Measurements from ENCODE around the gene MYH7.

Gene MYH7

GRCh38 chr14:23439107-23439835 is 3.8 kb upstream of the MYH7 start:
- Mint-ChIP-seq H3K36me3 (no peaks in the 10 kb centered on the region), H3K4me3 (no peak overlapping the region), H3K9me3 (no peaks in the 10 kb centered on the region), H3K27me3 (peaks cover 46% of the 10 kb centered on the region), H3K4me1 (no peaks in the 10 kb centered on the region), H3K27ac (no peak overlapping the region)
- peak; percentile 4 for ATAC-seq

DNA sequence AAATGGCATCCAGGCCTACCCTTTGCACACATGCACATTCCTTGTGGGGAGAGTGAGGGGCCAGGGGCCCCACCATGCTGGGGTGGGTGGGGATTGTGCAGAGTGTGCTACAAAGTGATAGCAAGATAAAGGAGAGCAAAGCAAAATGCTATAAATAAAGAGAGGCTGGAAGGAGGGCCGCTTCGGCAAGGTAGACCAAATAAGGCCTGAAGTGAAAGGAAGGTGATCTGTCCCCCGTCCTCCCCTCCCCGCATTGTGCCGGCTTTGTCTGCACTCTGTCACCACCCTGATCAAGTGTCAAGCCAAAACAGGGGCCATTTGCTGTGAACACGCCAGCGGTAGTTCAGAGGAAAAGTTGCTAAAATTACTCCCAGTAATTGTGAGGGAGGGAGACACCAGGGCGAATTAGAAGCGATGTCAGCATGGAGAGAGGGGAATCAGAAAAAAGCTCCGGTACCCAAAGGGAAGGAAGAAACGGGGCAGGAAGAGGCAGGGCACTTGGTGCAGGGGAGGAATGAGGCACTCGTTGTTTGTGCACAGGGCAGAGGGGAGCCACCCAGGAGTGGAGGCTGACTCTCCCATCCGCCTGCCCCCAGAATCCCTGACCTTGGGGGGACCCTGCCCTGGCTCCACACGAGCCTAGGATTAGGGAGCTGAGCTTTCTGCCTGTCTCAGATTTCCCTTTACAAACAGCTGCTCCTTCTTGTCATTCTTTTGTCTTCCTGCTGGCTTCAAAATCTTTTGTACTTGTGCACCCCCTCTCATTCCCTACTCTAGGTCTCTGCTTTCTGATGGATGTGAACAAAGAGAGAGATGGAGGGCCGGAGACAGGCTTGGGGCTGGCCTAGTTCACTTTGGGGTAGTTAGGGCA is 2.9 kb upstream of the MYH7 start:
- no peaks in the 10 kb centered on the region for H3K9me3 Mint-ChIP-seq
- no peak for ATAC-seq
- H3K27ac Mint-ChIP-seq = no peak overlapping the region
- no peaks in the 10 kb centered on the region for H3K36me3 Mint-ChIP-seq
- H3K4me3 Mint-ChIP-seq = no peak overlapping the region
- peaks cover 56% of the 10 kb centered on the region for H3K27me3 Mint-ChIP-seq
- no peaks in the 10 kb centered on the region for H3K4me1 Mint-ChIP-seq

- Mint-ChIP-seq H3K27me3 (peaks cover 54% of the 10 kb centered on the region), H3K4me1 (no peaks in the 10 kb centered on the region), H3K4me3 (no peak overlapping the region), H3K27ac (no peak overlapping the region), H3K36me3 (no peaks in the 10 kb centered on the region), H3K9me3 (no peaks in the 10 kb centered on the region)
- no peak for ATAC-seq
These were observed 2.0 kb upstream of the MYH7 start for GRCh38 chr14:23437133-23438100.

- Mint-ChIP-seq H3K4me1 (no peaks in the 10 kb centered on the region), H3K36me3 (no peaks in the 10 kb centered on the region), H3K9me3 (no peaks in the 10 kb centered on the region), H3K27ac (no peak overlapping the region), H3K4me3 (no peak overlapping the region), H3K27me3 (peaks cover 57% of the 10 kb centered on the region)
- ATAC-seq = no peak
These were observed 1.1 kb upstream of the MYH7 start for GRCh38 chr14:23436327-23437132.

- no peak overlapping the region for H3K27ac Mint-ChIP-seq
- H3K36me3 Mint-ChIP-seq = no peaks in the 10 kb centered on the region
- H3K27me3 Mint-ChIP-seq = peaks cover 56% of the 10 kb centered on the region
- no peak overlapping the region for H3K4me3 Mint-ChIP-seq
- ATAC-seq = no peak
- H3K9me3 Mint-ChIP-seq = no peaks in the 10 kb centered on the region
- H3K4me1 Mint-ChIP-seq = no peaks in the 10 kb centered on the region
These were observed 805 bp downstream of the MYH7 start for GRCh38 chr14:23434488-23435222.

- ATAC-seq = no peak
- H3K27ac Mint-ChIP-seq = no peak overlapping the region
- peaks cover 55% of the 10 kb centered on the region for H3K27me3 Mint-ChIP-seq
- H3K4me1 Mint-ChIP-seq = no peaks in the 10 kb centered on the region
- H3K9me3 Mint-ChIP-seq = no peaks in the 10 kb centered on the region
- H3K36me3 Mint-ChIP-seq = no peaks in the 10 kb centered on the region
- H3K4me3 Mint-ChIP-seq = no peak overlapping the region
These were observed 2.0 kb downstream of the MYH7 start for GRCh38 chr14:23433457-23433856.

- H3K4me3 Mint-ChIP-seq = no peak overlapping the region
- no peak for ATAC-seq
- H3K4me1 Mint-ChIP-seq = no peaks in the 10 kb centered on the region
- no peaks in the 10 kb centered on the region for H3K36me3 Mint-ChIP-seq
- peaks cover 55% of the 10 kb centered on the region for H3K27me3 Mint-ChIP-seq
- H3K9me3 Mint-ChIP-seq = no peaks in the 10 kb centered on the region
- no peak overlapping the region for H3K27ac Mint-ChIP-seq
These were observed 2.5 kb downstream of the MYH7 start for GRCh38 chr14:23432946-23433345.

GRCh38 chr14:23432102-23432925 is 3.1 kb downstream of the MYH7 start:
- no peaks in the 10 kb centered on the region for H3K4me1 Mint-ChIP-seq
- no peak for ATAC-seq
- no peak overlapping the region for H3K4me3 Mint-ChIP-seq
- no peak overlapping the region for H3K27ac Mint-ChIP-seq
- no peaks in the 10 kb centered on the region for H3K9me3 Mint-ChIP-seq
- no peaks in the 10 kb centered on the region for H3K36me3 Mint-ChIP-seq
- H3K27me3 Mint-ChIP-seq = peaks cover 55% of the 10 kb centered on the region

- no peaks in the 10 kb centered on the region for H3K9me3 Mint-ChIP-seq
- H3K4me1 Mint-ChIP-seq = no peaks in the 10 kb centered on the region
- no peak for ATAC-seq
- H3K4me3 Mint-ChIP-seq = no peak overlapping the region
- no peak overlapping the region for H3K27ac Mint-ChIP-seq
- H3K27me3 Mint-ChIP-seq = peaks cover 55% of the 10 kb centered on the region
- no peaks in the 10 kb centered on the region for H3K36me3 Mint-ChIP-seq
These were observed 4.0 kb downstream of the MYH7 start for GRCh38 chr14:23431486-23431885.

GRCh38 chr14:23430723-23431085 is 4.8 kb downstream of the MYH7 start:
- H3K9me3 Mint-ChIP-seq = no peaks in the 10 kb centered on the region
- no peaks in the 10 kb centered on the region for H3K36me3 Mint-ChIP-seq
- H3K4me1 Mint-ChIP-seq = no peaks in the 10 kb centered on the region
- H3K27me3 Mint-ChIP-seq = peaks cover 55% of the 10 kb centered on the region
- ATAC-seq = no peak
- H3K27ac Mint-ChIP-seq = no peak overlapping the region
- no peak overlapping the region for H3K4me3 Mint-ChIP-seq

- Mint-ChIP-seq H3K9me3 (no peaks in the 10 kb centered on the region), H3K4me3 (no peak overlapping the region), H3K27me3 (peaks cover 52% of the 10 kb centered on the region), H3K4me1 (no peaks in the 10 kb centered on the region), H3K36me3 (no peaks in the 10 kb centered on the region), H3K27ac (no peak overlapping the region)
- no peak for ATAC-seq
These were observed 5.3 kb downstream of the MYH7 start for GRCh38 chr14:23430016-23430722.

GRCh38 chr14:23428686-23429495 is 6.6 kb downstream of the MYH7 start:
- no peak overlapping the region for H3K4me3 Mint-ChIP-seq
- peaks cover 39% of the 10 kb centered on the region for H3K27me3 Mint-ChIP-seq
- H3K4me1 Mint-ChIP-seq = no peaks in the 10 kb centered on the region
- H3K27ac Mint-ChIP-seq = no peak overlapping the region
- no peaks in the 10 kb centered on the region for H3K9me3 Mint-ChIP-seq
- H3K36me3 Mint-ChIP-seq = no peaks in the 10 kb centered on the region
- ATAC-seq = no peak
